ENCODE results near the gene BMP7.

DNA sequence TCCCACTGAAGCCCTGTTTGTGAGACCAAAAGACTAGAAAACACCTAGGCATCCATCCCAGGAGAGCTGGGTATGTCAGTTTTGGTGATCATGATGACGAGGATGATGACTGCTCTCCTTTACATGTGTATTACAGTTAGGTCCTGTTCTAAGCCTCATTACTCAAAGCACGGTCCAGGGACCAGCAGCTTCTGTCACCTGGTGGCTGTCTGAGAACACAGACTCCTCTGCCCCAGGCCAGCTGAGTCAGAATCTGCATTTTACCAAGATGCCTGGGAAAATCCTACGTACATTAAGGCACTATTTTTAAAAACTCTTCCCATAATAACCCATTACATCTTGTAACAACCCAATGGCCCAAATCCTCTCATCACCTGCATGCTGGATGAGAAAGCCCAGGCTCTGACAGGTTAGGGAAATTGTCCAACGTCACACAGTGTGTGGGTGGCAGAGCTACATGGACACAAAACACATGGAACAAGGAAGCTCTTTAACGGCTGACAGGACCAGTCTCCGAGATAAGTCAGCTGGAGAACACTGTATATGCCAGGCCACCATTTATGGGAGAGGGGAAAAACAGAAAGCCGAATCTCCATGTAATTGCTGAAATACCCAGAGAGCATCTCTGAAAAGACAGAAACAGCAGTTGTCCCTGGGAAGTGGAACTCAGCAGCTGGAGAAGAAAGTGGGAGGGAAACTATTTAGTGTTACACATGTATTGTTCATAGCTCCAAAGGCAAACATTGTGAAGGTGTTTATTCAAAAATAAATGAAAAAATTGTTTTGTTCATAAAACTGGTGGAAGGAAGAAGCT lies 65.4 kb downstream of the BMP7 start:
- TF ChIP-seq ZNF366 (tag by site-specific recombination; conservative IDR thresholded peaks at IDR 0.05) (no peak), ZNF785 (tag by site-specific recombination; IDR thresholded peaks at IDR 0.05) (no peak), ZBTB44 (tag by site-specific recombination; IDR thresholded peaks at IDR 0.05) (no peak), ZNF324 (tag by site-specific recombination; IDR thresholded peaks at IDR 0.05) (no peak)
- TF ChIP-seq, protein P1, sequence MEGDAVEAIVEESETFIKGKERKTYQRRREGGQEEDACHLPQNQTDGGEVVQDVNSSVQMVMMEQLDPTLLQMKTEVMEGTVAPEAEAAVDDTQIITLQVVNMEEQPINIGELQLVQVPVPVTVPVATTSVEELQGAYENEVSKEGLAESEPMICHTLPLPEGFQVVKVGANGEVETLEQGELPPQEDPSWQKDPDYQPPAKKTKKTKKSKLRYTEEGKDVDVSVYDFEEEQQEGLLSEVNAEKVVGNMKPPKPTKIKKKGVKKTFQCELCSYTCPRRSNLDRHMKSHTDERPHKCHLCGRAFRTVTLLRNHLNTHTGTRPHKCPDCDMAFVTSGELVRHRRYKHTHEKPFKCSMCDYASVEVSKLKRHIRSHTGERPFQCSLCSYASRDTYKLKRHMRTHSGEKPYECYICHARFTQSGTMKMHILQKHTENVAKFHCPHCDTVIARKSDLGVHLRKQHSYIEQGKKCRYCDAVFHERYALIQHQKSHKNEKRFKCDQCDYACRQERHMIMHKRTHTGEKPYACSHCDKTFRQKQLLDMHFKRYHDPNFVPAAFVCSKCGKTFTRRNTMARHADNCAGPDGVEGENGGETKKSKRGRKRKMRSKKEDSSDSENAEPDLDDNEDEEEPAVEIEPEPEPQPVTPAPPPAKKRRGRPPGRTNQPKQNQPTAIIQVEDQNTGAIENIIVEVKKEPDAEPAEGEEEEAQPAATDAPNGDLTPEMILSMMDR (tag by site-specific recombination; IDR thresholded peaks at IDR 0.05), result no peak
